GM23338 (cell line): Measurements from ENCODE around the gene UNC13D. TPM values are rescaled to one million over a fixed set of nuclear protein-coding genes. Genes with fewer than 3 reads are reported as not detected.

ENCODE experiments used
- ATAC-seq: fragments of 200-7000 bp; cut with Tn5 transposase; 3 replicates; pipeline ENCODE4 v1.9.1; 2020
- DNase-seq: peaks from one replicate; pipeline ENCODE4 v3.0.0-alpha.2; 2015; ENCODE audit warnings: low spot score
- H2AFZ ChIP-seq: fragments of 200-600 bp; sonication (generic); 2 replicates; pipeline ENCODE4 v1.8.0; 2016; ENCODE audit warnings: antibody characterized with exemption, mild to moderate bottlenecking, moderate library complexity
- H3F3A ChIP-seq: fragments of 200-600 bp; sonication (generic); replicated peaks from 2 replicates; pipeline ENCODE4 v1.8.0; 2017; ENCODE audit warnings: antibody characterized with exemption, mixed run types, low read depth
- H3K27ac ChIP-seq: fragments of 200-600 bp; sonication (generic); 2 replicates; pipeline ENCODE4 v1.6.1; 2016; ENCODE audit warnings: low read depth
- H3K27me3 ChIP-seq: fragments of 200-600 bp; sonication (generic); 2 replicates; pipeline ENCODE4 v1.8.0; 2016; ENCODE audit warnings: mild to moderate bottlenecking, mixed run types, moderate library complexity; ENCODE audit not compliant: insufficient read depth
- H3K36me3 ChIP-seq: fragments of 200-600 bp; sonication (generic); 2 replicates; pipeline ENCODE4 v1.8.0; 2016; ENCODE audit warnings: mild to moderate bottlenecking; ENCODE audit not compliant: insufficient read depth
- H3K4me1 ChIP-seq: fragments of 200-600 bp; sonication (generic); 2 replicates; pipeline ENCODE4 v1.8.0; 2016; ENCODE audit warnings: mild to moderate bottlenecking, moderate library complexity; ENCODE audit not compliant: insufficient read depth
- H3K4me2 ChIP-seq: fragments of 200-600 bp; sonication (generic); 2 replicates; pipeline ENCODE4 v1.7.1; 2017; ENCODE audit warnings: mixed run types
- H3K4me3 ChIP-seq: fragments of 200-600 bp; sonication (generic); 2 replicates; pipeline ENCODE4 v1.6.1; 2016; ENCODE audit warnings: mixed run types
- H3K79me2 ChIP-seq: fragments of 200-600 bp; sonication (generic); replicated peaks from 2 replicates; pipeline ENCODE4 v1.8.0; 2017; ENCODE audit warnings: mild to moderate bottlenecking; ENCODE audit not compliant: insufficient read depth
- H3K9me2 ChIP-seq: fragments of 200-600 bp; sonication (generic); 2 replicates; pipeline ENCODE4 v1.8.0; 2017; ENCODE audit not compliant: insufficient read depth
- H4K20me1 ChIP-seq: fragments of 200-600 bp; sonication (generic); replicated peaks from 2 replicates; pipeline ENCODE4 v1.8.0; 2017; ENCODE audit warnings: mild to moderate bottlenecking; ENCODE audit not compliant: insufficient read depth
- H3K27ac Mint-ChIP-seq: 2 replicates; pipeline ENCODE4 v1.8.0; 2020; ENCODE audit warnings: inconsistent platforms, mild to moderate bottlenecking, moderate library complexity, mixed read lengths
- H3K27me3 Mint-ChIP-seq: 3 replicates; pipeline ENCODE4 v1.8.0; 2022; ENCODE audit warnings: low read depth, mild to moderate bottlenecking, moderate library complexity, mixed read lengths, inconsistent platforms; ENCODE audit not compliant: insufficient read depth, poor library complexity
- H3K36me3 Mint-ChIP-seq: 3 replicates; pipeline ENCODE4 v1.8.0; 2021; ENCODE audit warnings: low read depth, mild to moderate bottlenecking, inconsistent platforms, moderate library complexity, mixed read lengths
- H3K4me1 Mint-ChIP-seq: 3 replicates; pipeline ENCODE4 v1.8.0; 2020; ENCODE audit warnings: mild to moderate bottlenecking, inconsistent platforms, mixed read lengths
- H3K4me3 Mint-ChIP-seq: 3 replicates; pipeline ENCODE4 v1.8.0; 2021; ENCODE audit warnings: moderate library complexity, mild to moderate bottlenecking, inconsistent platforms, mixed read lengths
- H3K9me3 Mint-ChIP-seq: 3 replicates; pipeline ENCODE4 v1.8.0; 2020; ENCODE audit warnings: moderate library complexity, mild to moderate bottlenecking, inconsistent platforms, mixed read lengths
- CREB1 ChIP-seq: fragments of 250-450 bp; sonication (Bioruptor Pico); IDR thresholded peaks from 2 replicates; pipeline ENCODE4 v1.5.0; 2020; ENCODE audit warnings: low read depth, mild to moderate bottlenecking, moderate library complexity
- EZH2 ChIP-seq: fragments of 200-600 bp; sonication (generic); IDR thresholded peaks from one replicate; pipeline ENCODE4 v1.8.0; 2017; ENCODE audit warnings: antibody characterized with exemption, mild to moderate bottlenecking, low read depth; ENCODE audit not compliant: unreplicated experiment
- EZH2phosphoT487 ChIP-seq: fragments of 200-600 bp; sonication (generic); IDR thresholded peaks from one replicate; pipeline ENCODE4 v1.8.1; 2018; ENCODE audit warnings: antibody characterized with exemption; ENCODE audit not compliant: unreplicated experiment
- JUNB ChIP-seq: IDR thresholded peaks from one replicate; pipeline ENCODE4 v1.6.1; 2016; ENCODE audit warnings: antibody characterized with exemption; ENCODE audit not compliant: unreplicated experiment
- NANOG ChIP-seq: IDR thresholded peaks from 2 replicates; pipeline ENCODE4 v1.6.1; 2016; ENCODE audit warnings: antibody characterized with exemption, borderline replicate concordance
- POLR2AphosphoS5 ChIP-seq: IDR thresholded peaks from 2 replicates; pipeline ENCODE4 v1.6.1; 2016; ENCODE audit warnings: antibody characterized with exemption, low read depth
- STAT1 ChIP-seq: IDR thresholded peaks from one replicate; pipeline ENCODE4 v1.6.1; 2016; ENCODE audit warnings: antibody characterized with exemption; ENCODE audit not compliant: unreplicated experiment
- ZNF114 ChIP-seq: fragments of 250-450 bp; sonication (Bioruptor Pico); IDR thresholded peaks from 2 replicates; pipeline ENCODE4 v1.5.0; 2020; ENCODE audit warnings: mild to moderate bottlenecking, moderate library complexity
- ZNF331 ChIP-seq: fragments of 250-450 bp; sonication (Bioruptor Pico); IDR thresholded peaks from 2 replicates; pipeline ENCODE4 v1.5.0; 2020; ENCODE audit warnings: low read depth, mild to moderate bottlenecking, moderate library complexity
- polyA plus RNA-seq: library from polyadenylated mRNA; unstranded; fragments of >200 nt; fragmentation: Nextera tagmentation; extraction: Ambion mirVana; gene quantifications from 2 replicates; pipeline ENCODE4 v1.2.1, GENCODE V29; 2016
- total RNA-seq: library from RNA; depleted of rRNA; stranded (reverse); fragments of >200 nt; shearing (Covaris generic); gene quantifications from 2 replicates; pipeline ENCODE4 v1.2.3, GENCODE V29; 2014
- TF ChIP-seq, protein P1 (sequence below): IDR thresholded peaks from 2 replicates; pipeline ENCODE4 v1.6.1; 2016; ENCODE audit warnings: antibody characterized with exemption
- TF ChIP-seq, protein P2 (sequence below), 2 experiments: fragments of 200-600 bp in 1 of 2; sonication (generic) in 1 of 2; conservative IDR thresholded peaks; 2 replicates each; pipeline versions ENCODE4 v1.5.1 to v1.6.1; 2016 to 2017; ENCODE audit warnings: antibody characterized with exemption in 2 of 2, low read depth in 2 of 2, mild to moderate bottlenecking in 2 of 2, moderate library complexity in 1 of 2
- TF ChIP-seq, protein P3 (sequence below): fragments of 250-450 bp; sonication (Bioruptor Pico); IDR thresholded peaks from 2 replicates; pipeline ENCODE4 v1.5.0; 2020; ENCODE audit warnings: mild to moderate bottlenecking, moderate library complexity

UNC13D gene
- total and polyA plus RNA-seq, 2 experiments from 2014 or later, result 5.9 to 10.8 TPM

DNA sequence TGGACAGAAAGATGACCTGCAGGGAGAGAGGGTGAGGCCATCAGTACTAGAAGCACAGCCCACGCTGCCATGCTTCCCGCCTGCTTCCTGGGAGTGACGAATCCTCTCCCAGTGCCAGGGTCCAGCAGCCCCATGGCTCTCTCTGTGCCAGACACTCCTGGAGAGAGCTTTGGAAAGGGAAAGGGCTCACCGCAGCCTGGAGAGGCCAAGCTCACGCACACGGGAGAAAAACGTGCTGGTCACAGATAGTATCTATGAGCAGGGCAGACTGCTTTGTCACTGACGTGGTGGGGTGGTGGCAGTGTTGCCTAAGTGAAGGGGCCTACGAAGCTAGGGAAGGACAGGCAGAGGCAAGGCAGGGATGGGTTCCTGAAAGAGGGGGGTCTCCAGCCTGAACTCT lies 5.5 kb upstream of the UNC13D start (continued):
- TF ChIP-seq, protein P1, sequence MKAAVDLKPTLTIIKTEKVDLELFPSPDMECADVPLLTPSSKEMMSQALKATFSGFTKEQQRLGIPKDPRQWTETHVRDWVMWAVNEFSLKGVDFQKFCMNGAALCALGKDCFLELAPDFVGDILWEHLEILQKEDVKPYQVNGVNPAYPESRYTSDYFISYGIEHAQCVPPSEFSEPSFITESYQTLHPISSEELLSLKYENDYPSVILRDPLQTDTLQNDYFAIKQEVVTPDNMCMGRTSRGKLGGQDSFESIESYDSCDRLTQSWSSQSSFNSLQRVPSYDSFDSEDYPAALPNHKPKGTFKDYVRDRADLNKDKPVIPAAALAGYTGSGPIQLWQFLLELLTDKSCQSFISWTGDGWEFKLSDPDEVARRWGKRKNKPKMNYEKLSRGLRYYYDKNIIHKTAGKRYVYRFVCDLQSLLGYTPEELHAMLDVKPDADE, result no peak
- TF ChIP-seq EZH2, result no peak
- TF ChIP-seq, protein P2, sequence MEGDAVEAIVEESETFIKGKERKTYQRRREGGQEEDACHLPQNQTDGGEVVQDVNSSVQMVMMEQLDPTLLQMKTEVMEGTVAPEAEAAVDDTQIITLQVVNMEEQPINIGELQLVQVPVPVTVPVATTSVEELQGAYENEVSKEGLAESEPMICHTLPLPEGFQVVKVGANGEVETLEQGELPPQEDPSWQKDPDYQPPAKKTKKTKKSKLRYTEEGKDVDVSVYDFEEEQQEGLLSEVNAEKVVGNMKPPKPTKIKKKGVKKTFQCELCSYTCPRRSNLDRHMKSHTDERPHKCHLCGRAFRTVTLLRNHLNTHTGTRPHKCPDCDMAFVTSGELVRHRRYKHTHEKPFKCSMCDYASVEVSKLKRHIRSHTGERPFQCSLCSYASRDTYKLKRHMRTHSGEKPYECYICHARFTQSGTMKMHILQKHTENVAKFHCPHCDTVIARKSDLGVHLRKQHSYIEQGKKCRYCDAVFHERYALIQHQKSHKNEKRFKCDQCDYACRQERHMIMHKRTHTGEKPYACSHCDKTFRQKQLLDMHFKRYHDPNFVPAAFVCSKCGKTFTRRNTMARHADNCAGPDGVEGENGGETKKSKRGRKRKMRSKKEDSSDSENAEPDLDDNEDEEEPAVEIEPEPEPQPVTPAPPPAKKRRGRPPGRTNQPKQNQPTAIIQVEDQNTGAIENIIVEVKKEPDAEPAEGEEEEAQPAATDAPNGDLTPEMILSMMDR (conservative IDR thresholded peaks at IDR 0.05; ENCODE audit: low read depth in 2 of 2), result no peak

DNA sequence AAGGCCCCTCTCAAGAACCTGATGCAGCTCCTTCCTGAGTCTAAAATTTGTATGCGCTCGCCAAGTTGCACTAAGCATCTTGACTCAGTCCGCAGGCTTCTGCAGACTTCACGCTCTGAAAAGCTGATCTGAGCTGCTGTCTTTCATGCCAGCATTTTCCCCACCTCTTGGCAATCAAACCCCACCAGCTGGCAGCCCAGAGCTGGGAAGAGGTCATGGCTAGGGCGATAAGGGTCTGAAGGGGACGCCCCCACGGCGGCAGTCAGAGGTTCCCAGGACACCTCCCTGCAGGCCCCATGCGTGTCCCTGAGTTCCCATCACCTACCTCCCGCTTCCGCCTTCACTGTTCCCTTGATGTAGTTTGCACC lies 5.1 kb upstream of the UNC13D start:
- Histone ChIP-seq H4K20me1 (0 out of 2 replicates have a peak, but pooled peaks cover 6% of the 10 kb centered on the region), H3K4me1 (peaks cover 12% of the 10 kb centered on the region), H3K27ac (peak overlapping the region; percentile 80), H3K9me2 (no peaks in the 10 kb centered on the region), H3K4me2 (no peak overlapping the region), H3K27me3 (no peaks in the 10 kb centered on the region), H3K4me3 (no peak overlapping the region), H3F3A (peaks cover 17% of the 10 kb centered on the region), H2AFZ (no peak overlapping the region), H3K36me3 (peaks cover 15% of the 10 kb centered on the region; the same call in 1 of the 2 replicates), H3K79me2 (peaks cover 14% of the 10 kb centered on the region)
- ATAC-seq (no peak), DNase-seq (no peak)
- Mint-ChIP-seq H3K4me1 (peaks cover 17% of the 10 kb centered on the region), H3K9me3 (no peaks in the 10 kb centered on the region), H3K36me3 (peaks cover 57% of the 10 kb centered on the region), H3K4me3 (no peak overlapping the region), H3K27ac (no peak overlapping the region), H3K27me3 (peaks cover 12% of the 10 kb centered on the region)
- TF ChIP-seq EZH2phosphoT487 (no peak), STAT1 (no peak), EZH2 (no peak), POLR2AphosphoS5 (no peak), CREB1 (CRISPR knock-in tag) (no peak), ZNF331 (CRISPR knock-in tag) (no peak), ZNF114 (CRISPR knock-in tag) (no peak), NANOG (no peak), JUNB (no peak)
- TF ChIP-seq, protein P1, result no peak
- TF ChIP-seq, protein P3, sequence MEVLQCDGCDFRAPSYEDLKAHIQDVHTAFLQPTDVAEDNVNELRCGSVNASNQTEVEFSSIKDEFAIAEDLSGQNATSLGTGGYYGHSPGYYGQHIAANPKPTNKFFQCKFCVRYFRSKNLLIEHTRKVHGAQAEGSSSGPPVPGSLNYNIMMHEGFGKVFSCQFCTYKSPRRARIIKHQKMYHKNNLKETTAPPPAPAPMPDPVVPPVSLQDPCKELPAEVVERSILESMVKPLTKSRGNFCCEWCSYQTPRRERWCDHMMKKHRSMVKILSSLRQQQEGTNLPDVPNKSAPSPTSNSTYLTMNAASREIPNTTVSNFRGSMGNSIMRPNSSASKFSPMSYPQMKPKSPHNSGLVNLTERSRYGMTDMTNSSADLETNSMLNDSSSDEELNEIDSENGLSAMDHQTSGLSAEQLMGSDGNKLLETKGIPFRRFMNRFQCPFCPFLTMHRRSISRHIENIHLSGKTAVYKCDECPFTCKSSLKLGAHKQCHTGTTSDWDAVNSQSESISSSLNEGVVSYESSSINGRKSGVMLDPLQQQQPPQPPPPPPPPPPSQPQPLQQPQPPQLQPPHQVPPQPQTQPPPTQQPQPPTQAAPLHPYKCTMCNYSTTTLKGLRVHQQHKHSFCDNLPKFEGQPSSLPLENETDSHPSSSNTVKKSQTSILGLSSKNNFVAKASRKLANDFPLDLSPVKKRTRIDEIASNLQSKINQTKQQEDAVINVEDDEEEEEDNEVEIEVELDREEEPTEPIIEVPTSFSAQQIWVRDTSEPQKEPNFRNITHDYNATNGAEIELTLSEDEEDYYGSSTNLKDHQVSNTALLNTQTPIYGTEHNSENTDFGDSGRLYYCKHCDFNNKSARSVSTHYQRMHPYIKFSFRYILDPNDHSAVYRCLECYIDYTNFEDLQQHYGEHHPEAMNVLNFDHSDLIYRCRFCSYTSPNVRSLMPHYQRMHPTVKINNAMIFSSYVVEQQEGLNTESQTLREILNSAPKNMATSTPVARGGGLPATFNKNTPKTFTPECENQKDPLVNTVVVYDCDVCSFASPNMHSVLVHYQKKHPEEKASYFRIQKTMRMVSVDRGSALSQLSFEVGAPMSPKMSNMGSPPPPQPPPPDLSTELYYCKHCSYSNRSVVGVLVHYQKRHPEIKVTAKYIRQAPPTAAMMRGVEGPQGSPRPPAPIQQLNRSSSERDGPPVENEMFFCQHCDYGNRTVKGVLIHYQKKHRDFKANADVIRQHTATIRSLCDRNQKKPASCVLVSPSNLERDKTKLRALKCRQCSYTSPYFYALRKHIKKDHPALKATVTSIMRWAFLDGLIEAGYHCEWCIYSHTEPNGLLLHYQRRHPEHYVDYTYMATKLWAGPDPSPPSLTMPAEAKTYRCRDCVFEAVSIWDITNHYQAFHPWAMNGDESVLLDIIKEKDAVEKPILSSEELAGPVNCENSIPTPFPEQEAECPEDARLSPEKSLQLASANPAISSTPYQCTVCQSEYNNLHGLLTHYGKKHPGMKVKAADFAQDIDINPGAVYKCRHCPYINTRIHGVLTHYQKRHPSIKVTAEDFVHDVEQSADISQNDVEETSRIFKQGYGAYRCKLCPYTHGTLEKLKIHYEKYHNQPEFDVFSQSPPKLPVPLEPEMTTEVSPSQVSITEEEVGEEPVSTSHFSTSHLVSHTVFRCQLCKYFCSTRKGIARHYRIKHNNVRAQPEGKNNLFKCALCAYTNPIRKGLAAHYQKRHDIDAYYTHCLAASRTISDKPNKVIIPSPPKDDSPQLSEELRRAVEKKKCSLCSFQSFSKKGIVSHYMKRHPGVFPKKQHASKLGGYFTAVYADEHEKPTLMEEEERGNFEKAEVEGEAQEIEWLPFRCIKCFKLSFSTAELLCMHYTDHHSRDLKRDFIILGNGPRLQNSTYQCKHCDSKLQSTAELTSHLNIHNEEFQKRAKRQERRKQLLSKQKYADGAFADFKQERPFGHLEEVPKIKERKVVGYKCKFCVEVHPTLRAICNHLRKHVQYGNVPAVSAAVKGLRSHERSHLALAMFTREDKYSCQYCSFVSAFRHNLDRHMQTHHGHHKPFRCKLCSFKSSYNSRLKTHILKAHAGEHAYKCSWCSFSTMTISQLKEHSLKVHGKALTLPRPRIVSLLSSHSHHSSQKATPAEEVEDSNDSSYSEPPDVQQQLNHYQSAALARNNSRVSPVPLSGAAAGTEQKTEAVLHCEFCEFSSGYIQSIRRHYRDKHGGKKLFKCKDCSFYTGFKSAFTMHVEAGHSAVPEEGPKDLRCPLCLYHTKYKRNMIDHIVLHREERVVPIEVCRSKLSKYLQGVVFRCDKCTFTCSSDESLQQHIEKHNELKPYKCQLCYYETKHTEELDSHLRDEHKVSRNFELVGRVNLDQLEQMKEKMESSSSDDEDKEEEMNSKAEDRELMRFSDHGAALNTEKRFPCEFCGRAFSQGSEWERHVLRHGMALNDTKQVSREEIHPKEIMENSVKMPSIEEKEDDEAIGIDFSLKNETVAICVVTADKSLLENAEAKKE (CRISPR knock-in tag), result no peak
- TF ChIP-seq, protein P2 (conservative IDR thresholded peaks at IDR 0.05; ENCODE audit: low read depth in 2 of 2), result no peak
